Left renal pelvis (tissue), 4 donors: ENCODE measurements around the gene HAGHL. TPM values are rescaled to one million over a fixed set of nuclear protein-coding genes. Genes with fewer than 3 reads are reported as not detected.
A peak's percentile ranks its signal among the peaks of the same experiment; 100 is the strongest.

Experiments used
- DNase-seq, 4 donors: peaks; one replicate each; pipeline ENCODE4 v3.0.0-alpha.2; 2013; ENCODE audit warnings: low read depth in 4 of 4, low spot score in 3 of 4
- polyA plus RNA-seq, 4 donors: library from polyadenylated mRNA; unstranded; fragments of 120-200 nt; gene quantifications; one replicate each; pipeline ENCODE4 v1.2.1, GENCODE V29; 2013; ENCODE audit not compliant: insufficient read length in 4 of 4

The HAGHL gene
- polyA plus RNA-seq, 4 donors: 2.4 to 7.9 (median 4.1) TPM

GRCh38 chr16:719815-720446 lies 7.0 kb upstream of the HAGHL start:
- no peak for DNase-seq

- DNase-seq: no peak
Measured at GRCh38 chr16:720447-720989, 6.4 kb upstream of the HAGHL start.

- DNase-seq: peak in 1 of 4 donors; percentile 59
Measured at GRCh38 chr16:720990-721764, 5.7 kb upstream of the HAGHL start, which contains the start of gene ANTKMT. Gene ANTKMT (plus strand): TSS chr16:721146. CDS start chr16:721275, 129 bp downstream.

- no peak for DNase-seq
Measured at GRCh38 chr16:721765-722540, 5.0 kb upstream of the HAGHL start.

GRCh38 chr16:722835-723633 lies 3.9 kb upstream of the HAGHL start:
- DNase-seq: no peak

- no peak for DNase-seq
Measured at GRCh38 chr16:723695-724094, 3.2 kb upstream of the HAGHL start.

GRCh38 chr16:724188-725040 lies 2.5 kb upstream of the HAGHL start:
- no peak for DNase-seq

GRCh38 chr16:725041-725376 lies 1.9 kb upstream of the HAGHL start:
- DNase-seq: no peak

- DNase-seq: no peak
Measured at GRCh38 chr16:725463-726187, 1.3 kb upstream of the HAGHL start.

- no peak for DNase-seq
Measured at GRCh38 chr16:726188-726437, 793 bp upstream of the HAGHL start.

- DNase-seq: no peak
Measured at GRCh38 chr16:727291-727977, 528 bp downstream of the HAGHL start.

GRCh38 chr16:728131-728889 lies 1.4 kb downstream of the HAGHL start:
- DNase-seq: no peak

GRCh38 chr16:728890-729744 lies 2.2 kb downstream of the HAGHL start:
- no peak for DNase-seq

GRCh38 chr16:729768-730665 lies 3.1 kb downstream of the HAGHL start:
- no peak for DNase-seq

GRCh38 chr16:730666-731509 lies 4.0 kb downstream of the HAGHL start:
- no peak for DNase-seq
